Measurements from ENCODE around the gene OR51I2. TPM values are rescaled to one million over a fixed set of nuclear protein-coding genes. Genes with fewer than 3 reads are reported as not detected.

The OR51I2 gene
- total and polyA plus RNA-seq, 9 of the 15 experiments (the other 6 are each of a cell fraction or from before 2014, with no cell fraction given) = 0.06 to 0.61 (median 0.07) TPM; not detected in 6

- no peak for TF ChIP-seq ZNF140 (CRISPR knock-in tag; IDR thresholded peaks at IDR 0.05)
- TF ChIP-seq SIX5 (IDR thresholded peaks at IDR 0.05; ENCODE audit: borderline replicate concordance in 1 of 2, insufficient read depth in 1 of 2, low read depth in 1 of 2, low read length in 2 of 2) = no peak
- TF ChIP-seq ZC3H4 (CRISPR knock-in tag; IDR thresholded peaks at IDR 0.05; ENCODE audit: borderline replicate concordance) = no peak
- no peak for TF ChIP-seq E2F8 (IDR thresholded peaks at IDR 0.05; ENCODE audit: low read depth, partially characterized antibody)
- no peak for TF ChIP-seq UBTF (IDR thresholded peaks at IDR 0.05; ENCODE audit: borderline replicate concordance in 1 of 2, low read depth in 2 of 2, low read length in 2 of 2)
- TF ChIP-seq RFX7 (CRISPR knock-in tag; IDR thresholded peaks at IDR 0.05) = no peak
- no peak for TF ChIP-seq SLC30A9 (CRISPR knock-in tag; IDR thresholded peaks at IDR 0.05)
- TF ChIP-seq ESRRB (CRISPR knock-in tag; IDR thresholded peaks at IDR 0.05; ENCODE audit: borderline replicate concordance) = no peak
- TF ChIP-seq FOXA1 (IDR thresholded peaks at IDR 0.05; ENCODE audit: borderline replicate concordance) = no peak
- 0 out of 2 replicates have a peak, but pooled peaks have one; percentile 23 for TF ChIP-seq CREB5 (CRISPR knock-in tag; IDR thresholded peaks at IDR 0.05)
- TF ChIP-seq TRIM25 (IDR thresholded peaks at IDR 0.05; ENCODE audit: borderline replicate concordance) = no peak
- peak; percentile 93 for TF ChIP-seq TAF9B (IDR thresholded peaks at IDR 0.05; ENCODE audit: partially characterized antibody)
- TF ChIP-seq THRA (IDR thresholded peaks at IDR 0.05) = no peak
- no peak for TF ChIP-seq KLF1 (tag; IDR thresholded peaks at IDR 0.05)
- peak; percentile 99 for TF ChIP-seq TAF1 (IDR thresholded peaks at IDR 0.05; ENCODE audit: control insufficient read depth, extremely low read depth, insufficient read depth, low read length, severe bottlenecking)
- TF ChIP-seq ZNF146 (CRISPR knock-in tag; IDR thresholded peaks at IDR 0.05; ENCODE audit: unreplicated experiment) = no peak
- no peak for TF ChIP-seq HDAC8 (tag; IDR thresholded peaks at IDR 0.05)
Measured at GRCh38 chr11:5505363-5506048, 56.4 kb downstream of the OR51I2 start (continued).
